ENCODE measurements around the gene MCAM. TPM values are rescaled to one million over a fixed set of nuclear protein-coding genes. Genes with fewer than 3 reads are reported as not detected.

The MCAM gene
- 10.4 to 13.7 TPM (median 11.8 TPM) in 5 replicates for total RNA-seq (2022; extraction: Qiagen RNA extraction; ENCODE audit: low read depth)

GRCh38 chr11:119316729-119317591 is at the start of gene MCAM:
Gene MCAM, minus strand, starts transcription at chr11:119317130. Its CDS starts 29 bp downstream, at chr11:119317101.

GRCh38 chr11:119346605-119347004 is 29.7 kb upstream of the MCAM start, which contains the start of gene MFRP:
Gene MFRP, minus strand, starts transcription at chr11:119346705. Its CDS starts 192 bp downstream, at chr11:119346513.

GRCh38 chr11:119340335-119341221 is 23.6 kb upstream of the MCAM start, which contains the start of gene C1QTNF5:
Gene C1QTNF5, minus strand, starts transcription at chr11:119340883. Its CDS starts 486 bp downstream, at chr11:119340397.

GRCh38 chr11:119334174-119334930 is 17.4 kb upstream of the MCAM start, which contains the start of gene RNF26:
Gene RNF26, plus strand, starts transcription at chr11:119334527. Its CDS starts 596 bp downstream, at chr11:119335123.

Other genes starting within 250 kb of the MCAM start
- 10.7 to 13.6 TPM (median 12.8 TPM) in 5 replicates for gene VPS11, start 249.3 kb downstream of the MCAM start, total RNA-seq (2022; extraction: Qiagen RNA extraction; ENCODE audit: low read depth)
- 45.9 to 53.9 TPM (median 52.6 TPM) in 5 replicates for gene HMBS, start 232.2 kb downstream of the MCAM start, total RNA-seq (2022; extraction: Qiagen RNA extraction; ENCODE audit: low read depth)
- gene DPAGT1, start 215.3 kb downstream of the MCAM start, total RNA-seq (2022; extraction: Qiagen RNA extraction; ENCODE audit: low read depth) = 35.9 to 44.7 TPM (median 42.6 TPM) in 5 replicates
- gene C2CD2L, start 209.8 kb downstream of the MCAM start, total RNA-seq (2022; extraction: Qiagen RNA extraction; ENCODE audit: low read depth) = 5.2 to 7.0 TPM (median 6.6 TPM) in 5 replicates
- 10.4 to 11.9 TPM (median 10.9 TPM) in 5 replicates for gene HINFP, start 195.6 kb downstream of the MCAM start, total RNA-seq (2022; extraction: Qiagen RNA extraction; ENCODE audit: low read depth)
- 0.19 to 0.36 TPM (median 0.25 TPM) in 5 replicates for gene ABCG4, start 168.1 kb downstream of the MCAM start, total RNA-seq (2022; extraction: Qiagen RNA extraction; ENCODE audit: low read depth)
- 9.3 to 11.7 TPM (median 11.5 TPM) in 5 replicates for gene NLRX1, start 148.4 kb downstream of the MCAM start, total RNA-seq (2022; extraction: Qiagen RNA extraction; ENCODE audit: low read depth)
- gene NHERF4, start 131.7 kb downstream of the MCAM start, total RNA-seq (2022; extraction: Qiagen RNA extraction; ENCODE audit: low read depth) = 0.07 to 0.25 TPM (median 0.17 TPM) in 3 of 5 replicates, not detected in the others
- gene CBL, start 110.8 kb downstream of the MCAM start, total RNA-seq (2022; extraction: Qiagen RNA extraction; ENCODE audit: low read depth) = 7.8 to 11.6 TPM (median 10.8 TPM) in 5 replicates
- 32.7 to 44.8 TPM (median 36.3 TPM) in 5 replicates for gene RNF26, start 17.4 kb upstream of the MCAM start, total RNA-seq (2022; extraction: Qiagen RNA extraction; ENCODE audit: low read depth)
- gene C1QTNF5, start 23.8 kb upstream of the MCAM start, total RNA-seq (2022; extraction: Qiagen RNA extraction; ENCODE audit: low read depth) = not detected in 5 replicates
- not detected in 5 replicates for gene MFRP, start 29.6 kb upstream of the MCAM start, total RNA-seq (2022; extraction: Qiagen RNA extraction; ENCODE audit: low read depth)
- 0.32 to 0.58 TPM (median 0.38 TPM) in 5 replicates for gene USP2, start 64.6 kb upstream of the MCAM start, total RNA-seq (2022; extraction: Qiagen RNA extraction; ENCODE audit: low read depth)
- gene THY1, start 106.0 kb upstream of the MCAM start, total RNA-seq (2022; extraction: Qiagen RNA extraction; ENCODE audit: low read depth) = 10.4 to 20.1 TPM (median 12.8 TPM) in 5 replicates

All from A549 treated with DMSO at 1 μM for 4 hours (cell line).